CD4-positive, alpha-beta T cell treated with Interleukin-10 for 1 hour (primary cell): ENCODE data around the gene SOHLH2.

Experiments used
- DNase-seq: peaks from one replicate; pipeline ENCODE4 v3.0.0-alpha.2; 2020

The SOHLH2 gene

DNA sequence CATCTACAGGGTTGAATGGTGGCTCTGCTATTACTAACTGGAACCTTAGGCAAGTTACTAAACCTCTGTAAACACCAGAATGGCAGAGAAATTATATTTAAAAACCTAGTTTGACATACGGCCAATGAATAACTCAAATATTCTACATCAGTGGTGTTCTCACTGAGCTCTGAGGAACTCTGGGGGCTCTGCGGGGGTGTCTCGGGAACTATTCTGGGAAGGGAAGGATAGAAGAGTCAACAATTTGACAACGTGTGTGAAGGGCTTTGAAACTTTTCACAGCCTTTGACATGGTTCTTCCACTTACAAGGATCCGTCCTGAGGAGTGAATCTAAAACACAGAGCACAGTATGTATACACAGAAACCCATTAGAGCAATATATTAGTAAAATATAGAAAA lies 38.7 kb downstream of the SOHLH2 start:
- DNase-seq = no peak

DNA sequence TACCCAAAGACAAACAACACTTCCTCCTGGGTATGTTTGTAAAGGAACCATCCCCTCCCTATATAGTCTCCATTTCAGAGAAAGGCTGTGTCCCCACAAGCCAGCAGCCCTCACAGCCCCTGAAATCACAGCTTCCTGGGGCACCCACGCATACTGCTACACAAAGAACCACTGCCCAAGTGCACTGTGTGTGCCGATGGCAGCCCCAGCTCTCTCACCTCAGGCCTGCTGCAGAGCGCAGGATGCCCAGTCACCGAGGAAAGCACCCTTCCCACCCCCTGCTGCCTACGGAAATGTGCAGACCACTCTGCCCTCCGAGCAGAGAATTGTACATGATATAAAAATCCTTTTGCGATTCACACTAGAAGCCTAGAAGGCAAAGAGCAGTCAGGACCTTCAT lies 39.4 kb downstream of the SOHLH2 start:
- no peak for DNase-seq

DNA sequence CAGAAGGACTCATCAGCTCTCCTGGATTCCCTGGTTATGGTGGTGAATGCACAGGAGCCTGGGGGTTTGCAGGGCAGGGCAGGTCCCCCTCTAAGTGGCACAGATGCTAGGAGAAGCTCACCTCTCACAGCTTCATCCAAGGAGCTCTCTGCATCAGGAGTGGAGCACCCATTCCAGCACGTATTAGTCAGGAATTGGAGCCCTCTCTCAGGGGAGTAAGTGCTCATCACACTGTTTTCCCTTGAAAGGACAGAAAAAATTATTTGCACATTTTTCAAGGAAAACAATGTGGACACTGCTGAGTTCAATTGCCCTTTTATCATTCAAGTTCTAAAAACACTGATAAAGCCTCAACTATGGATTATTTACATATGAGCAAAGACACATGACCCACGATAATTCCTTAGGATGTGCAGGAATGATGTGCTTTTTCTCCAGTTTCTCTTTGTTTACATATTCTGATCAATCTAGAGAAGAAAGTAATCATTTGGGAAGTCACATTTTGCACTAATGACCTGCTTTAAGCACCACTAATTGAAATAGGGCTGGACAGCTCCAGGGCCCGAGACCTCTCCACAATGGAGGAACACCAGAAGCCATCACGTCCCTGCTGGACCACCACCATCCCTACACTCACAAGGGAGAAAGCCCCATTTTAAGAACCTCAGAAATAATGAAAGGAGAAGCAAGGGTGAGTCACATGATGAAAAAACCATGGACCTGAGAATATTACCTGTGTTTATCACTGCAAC lies 40.6 kb downstream of the SOHLH2 start:
- DNase-seq = no peak

DNA sequence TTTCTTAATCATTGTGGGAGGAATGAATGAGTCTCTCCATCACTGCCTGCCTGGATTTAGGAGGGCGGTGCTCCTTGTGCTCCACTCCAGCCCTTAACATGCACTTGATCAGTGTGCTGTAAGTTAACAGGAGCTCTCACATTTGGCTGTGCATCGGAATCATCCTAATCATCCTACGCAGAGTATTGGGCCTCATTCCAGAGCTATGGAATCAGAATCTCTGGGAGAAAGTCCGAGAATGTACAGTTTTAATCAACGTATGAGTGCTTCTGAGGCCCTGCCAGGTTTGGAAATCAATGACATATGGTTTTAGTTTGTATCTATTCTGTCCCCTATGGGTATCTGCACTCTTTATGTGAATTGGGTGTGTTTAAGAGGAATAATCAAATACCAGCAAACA lies 48.3 kb downstream of the SOHLH2 start:
- DNase-seq = no peak

DNA sequence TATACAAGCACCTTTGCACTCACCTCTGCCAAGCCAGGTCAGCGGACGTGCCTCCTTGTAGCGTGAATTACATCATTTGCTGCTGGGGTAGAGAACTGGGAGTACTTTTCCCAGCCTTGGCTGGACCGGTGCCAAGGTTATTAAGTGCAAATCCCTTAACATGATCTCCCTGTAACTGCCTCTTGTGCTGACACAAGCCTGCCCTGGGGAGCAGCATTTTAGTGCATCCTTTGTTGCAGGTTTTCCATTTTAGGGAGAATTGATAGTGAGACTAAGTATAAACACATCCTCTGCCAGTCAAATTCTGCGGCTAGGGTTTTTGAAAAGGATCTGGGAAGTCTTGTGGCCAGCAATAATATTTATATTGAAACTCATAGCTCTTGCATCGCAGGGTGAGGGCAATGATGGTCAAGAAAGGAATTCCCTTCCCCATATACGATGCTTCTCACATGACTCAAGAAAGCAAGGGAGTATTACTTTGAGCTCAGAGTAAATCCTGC lies 50.5 kb downstream of the SOHLH2 start:
- no peak for DNase-seq

DNA sequence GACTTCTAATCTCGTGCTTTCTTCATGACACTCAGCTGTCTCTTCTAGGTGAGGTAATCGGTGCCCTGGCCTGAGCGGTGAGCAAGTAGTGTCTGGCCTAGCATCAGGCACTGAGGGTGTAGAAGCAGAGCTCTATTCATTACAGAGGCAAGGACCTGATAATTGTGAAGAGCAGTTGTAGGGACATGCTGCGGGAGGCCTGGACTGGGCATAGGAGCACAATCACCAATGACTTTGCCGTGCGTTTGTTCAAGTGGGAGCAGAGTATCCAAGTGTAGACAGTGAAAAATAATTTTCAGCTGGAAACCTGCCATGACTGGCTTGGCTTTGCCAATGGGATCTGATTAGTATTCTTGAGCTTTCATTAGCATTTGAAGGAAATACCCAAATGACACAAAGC lies 51.1 kb downstream of the SOHLH2 start:
- DNase-seq = no peak

DNA sequence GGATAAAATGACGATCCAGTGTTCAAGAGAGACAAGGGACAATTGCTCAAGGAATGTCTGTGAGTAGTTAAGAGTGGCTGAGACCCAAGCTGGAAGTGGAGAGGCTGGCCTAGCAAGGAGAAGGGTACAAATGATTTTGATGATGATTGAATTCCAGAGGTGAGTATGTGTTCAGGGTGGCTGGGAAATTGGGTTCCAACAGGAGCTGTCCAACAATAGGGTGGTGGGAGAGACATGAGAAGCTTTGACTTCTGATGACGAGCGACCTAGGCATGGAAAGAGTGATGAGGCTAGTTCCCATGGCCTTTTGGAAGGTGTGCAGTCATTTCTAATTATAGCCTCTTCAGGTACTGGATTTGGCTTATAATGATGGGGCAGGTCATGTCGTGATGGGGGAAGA lies 54.1 kb downstream of the SOHLH2 start:
- no peak for DNase-seq

DNA sequence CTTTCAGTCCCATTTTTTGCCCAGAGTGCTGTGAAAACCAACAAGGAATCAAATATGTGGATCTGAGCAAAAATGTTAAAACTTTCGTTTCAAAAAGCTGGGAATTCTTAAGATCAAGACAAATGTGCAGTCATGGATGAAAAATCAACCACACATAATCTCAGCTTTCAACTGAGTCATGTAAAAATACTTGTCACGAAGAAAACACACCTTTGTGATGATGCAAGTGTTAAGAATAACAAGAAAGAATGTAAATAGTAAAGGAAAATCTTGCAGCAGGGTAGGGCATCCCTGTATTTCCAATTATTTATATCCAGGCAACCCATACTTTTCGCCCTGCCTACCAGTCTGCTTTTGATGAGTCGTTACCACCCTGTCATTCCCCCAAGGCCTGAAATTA lies 55.7 kb downstream of the SOHLH2 start:
- DNase-seq = no peak

DNA sequence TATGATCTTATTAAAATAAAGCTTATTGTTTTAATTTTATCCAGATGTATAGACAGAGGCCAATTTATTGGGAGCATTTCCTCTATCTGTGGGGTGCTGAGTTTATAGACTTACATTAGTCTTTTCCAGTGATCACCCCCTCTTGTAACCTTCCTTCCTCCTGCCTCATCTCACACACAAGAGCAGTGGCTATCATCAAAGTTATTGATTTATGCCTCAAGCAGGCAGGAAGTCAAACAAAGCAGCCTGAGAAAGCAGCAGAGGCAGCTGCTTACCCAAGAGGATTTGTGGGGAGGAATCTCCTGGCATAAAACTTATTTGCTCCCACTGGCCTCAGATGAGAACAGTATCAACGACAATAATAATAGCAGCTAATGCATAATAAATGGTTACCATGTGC lies 56.9 kb downstream of the SOHLH2 start:
- no peak for DNase-seq

DNA sequence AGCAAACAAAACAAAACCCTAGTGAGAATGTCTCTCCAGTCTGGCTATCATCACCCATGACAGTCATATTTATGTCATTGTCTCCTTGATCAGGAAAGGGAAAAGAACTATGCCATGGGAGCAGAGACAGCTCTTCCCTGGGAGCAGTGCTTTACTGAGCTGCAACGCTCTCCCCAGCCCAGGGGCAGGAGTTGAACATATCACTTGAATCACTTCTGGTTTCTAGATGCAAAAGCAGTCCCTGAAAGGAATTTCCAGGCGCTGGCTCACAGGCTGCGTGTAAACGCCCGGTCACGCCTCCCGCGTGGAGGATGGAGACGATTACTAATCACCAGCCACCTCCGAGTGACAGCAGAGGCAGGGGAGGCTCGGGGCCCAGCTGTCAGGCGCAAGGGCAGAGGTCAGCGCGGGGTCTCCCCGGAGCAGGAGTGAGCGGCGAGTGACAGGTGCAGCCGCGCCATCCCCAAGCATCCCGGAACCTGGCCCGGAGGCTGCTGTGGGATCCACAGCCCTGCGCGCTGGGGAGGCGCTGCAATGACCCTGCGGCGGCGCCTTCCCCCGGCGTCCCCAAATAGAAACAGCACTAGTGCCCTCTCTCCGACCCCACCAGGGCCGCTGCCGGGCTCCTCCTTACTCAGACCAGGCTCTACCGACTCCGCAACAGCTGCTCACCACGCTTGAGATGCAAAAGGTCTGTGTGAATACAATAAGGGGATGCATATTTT lies 59.6 kb downstream of the SOHLH2 start:
- no peak for DNase-seq

DNA sequence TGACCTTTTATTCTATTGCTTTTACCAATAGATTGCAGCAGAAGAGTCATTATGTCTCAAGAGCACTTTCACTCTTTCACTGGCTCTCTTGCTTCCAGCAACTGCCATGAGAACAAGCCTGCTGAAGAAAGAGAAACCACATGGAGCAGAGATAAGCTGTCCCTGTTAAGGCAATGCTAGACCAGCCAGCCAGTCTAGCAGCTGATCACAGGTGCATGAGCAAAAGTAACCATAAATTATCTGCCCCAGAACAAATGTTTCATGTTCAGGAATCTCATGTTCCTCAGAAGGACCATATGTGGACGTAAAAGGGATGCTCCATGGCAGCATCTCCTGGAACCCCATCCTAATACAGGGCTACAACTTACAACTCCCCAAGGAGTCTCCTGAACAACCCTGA lies 62.8 kb downstream of the SOHLH2 start:
- no peak for DNase-seq

DNA sequence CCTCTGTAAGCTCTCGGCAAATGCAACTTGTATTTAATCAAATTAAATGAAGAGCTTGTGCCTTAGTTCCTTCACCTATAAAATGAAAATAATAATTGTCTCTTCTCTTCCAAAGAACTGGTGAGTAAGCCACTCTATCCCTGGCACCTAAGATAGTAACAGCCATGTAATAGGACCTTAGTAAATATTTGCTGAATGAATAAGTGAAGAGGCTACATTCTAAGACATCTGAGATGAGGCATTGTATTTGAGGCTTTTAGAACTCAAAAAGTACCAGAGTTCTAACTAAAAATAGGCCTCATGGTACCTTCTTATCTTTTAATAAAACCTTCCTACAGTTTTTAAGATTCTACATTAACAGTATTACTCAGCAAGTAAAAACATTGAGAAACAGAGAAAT lies 65.9 kb downstream of the SOHLH2 start:
- no peak for DNase-seq

DNA sequence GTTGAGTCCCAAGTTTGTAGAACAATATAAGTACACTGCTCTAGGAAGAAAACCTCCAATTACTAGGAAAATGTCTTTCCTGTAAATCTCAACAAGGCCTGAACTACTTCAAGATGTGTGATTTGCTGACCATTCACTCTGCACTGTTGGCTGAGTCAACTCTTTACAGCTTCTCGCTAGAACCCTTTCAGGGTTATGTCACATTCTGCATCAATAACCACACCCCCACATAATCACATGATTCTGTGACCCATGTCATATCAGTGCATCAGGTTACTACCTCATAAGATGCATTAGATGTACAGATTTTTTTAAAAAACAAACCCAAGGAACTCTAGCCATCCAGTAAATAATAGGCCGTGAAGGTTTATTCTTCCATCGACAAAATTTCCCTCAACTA lies 67.0 kb downstream of the SOHLH2 start:
- no peak for DNase-seq

DNA sequence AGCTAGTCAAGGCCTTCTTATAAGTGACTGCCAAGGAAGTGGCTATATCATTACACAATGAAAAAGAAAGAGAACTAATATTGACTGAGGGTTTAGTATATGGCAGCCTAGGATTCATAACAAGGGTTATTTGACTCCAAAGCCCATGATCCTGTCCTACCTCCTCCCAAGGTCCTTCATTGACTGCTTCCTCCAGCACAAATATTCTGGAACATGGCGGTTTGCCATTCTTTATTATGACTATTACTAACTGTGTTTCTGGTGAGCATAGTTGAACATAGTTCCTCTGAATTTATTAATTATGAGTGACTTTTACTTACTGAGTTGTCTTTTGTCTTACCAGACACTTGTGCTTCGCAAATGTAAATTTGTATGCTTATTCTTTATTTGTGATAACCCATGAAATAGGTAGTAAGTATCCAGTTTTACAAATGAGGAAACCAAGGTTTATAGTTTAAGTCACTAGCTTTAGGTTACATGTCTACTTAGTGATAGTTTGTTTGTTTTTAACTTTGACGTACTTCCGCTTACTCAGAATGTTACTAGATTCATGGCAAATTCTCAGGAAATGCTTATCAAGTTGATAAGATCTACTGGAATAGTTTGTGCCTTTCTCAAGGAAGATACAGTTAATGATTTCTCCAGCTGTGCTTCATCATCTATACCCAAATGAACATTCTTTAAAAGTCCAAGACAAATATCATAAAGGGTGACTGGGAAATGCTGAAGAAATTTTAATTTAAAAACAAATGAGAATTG lies 67.7 kb downstream of the SOHLH2 start:
- no peak for DNase-seq

DNA sequence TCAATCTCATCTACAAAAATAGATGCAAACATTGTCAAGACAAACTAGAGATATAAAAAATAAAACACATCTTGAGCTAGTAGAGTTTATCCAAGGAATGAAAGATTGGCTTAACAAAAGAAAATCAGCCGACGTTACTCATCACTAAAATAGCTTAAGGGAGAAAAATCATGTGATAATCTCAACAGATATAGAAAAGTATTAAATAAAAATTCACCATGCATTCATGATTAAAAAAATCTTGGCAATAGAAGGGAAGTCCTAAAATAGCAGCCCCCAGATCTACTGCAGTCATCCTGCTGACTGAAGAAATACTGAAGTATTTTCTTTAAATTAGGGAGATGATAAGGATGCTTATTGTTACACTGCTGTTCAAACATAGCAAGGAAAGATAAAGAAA lies 70.6 kb downstream of the SOHLH2 start:
- no peak for DNase-seq

DNA sequence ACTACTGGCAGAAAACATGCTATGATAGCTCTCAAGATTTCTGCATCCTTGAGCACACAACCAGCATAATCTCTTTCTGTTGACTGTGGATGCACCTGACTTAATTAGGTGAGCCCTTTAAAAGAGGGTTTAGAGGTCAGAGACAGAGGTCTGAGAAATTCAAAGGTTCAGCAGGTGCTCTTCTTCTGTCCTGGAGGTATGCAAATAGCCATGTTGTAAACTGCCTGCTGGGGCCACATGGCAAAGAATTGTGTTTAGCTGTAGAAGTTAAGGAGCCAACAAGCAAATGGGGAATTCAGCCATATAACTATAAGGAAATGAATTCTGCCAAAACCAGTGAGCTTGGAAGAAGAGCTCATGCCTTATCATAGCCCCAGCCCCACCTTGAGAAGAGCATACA lies 71.6 kb downstream of the SOHLH2 start:
- no peak for DNase-seq

DNA sequence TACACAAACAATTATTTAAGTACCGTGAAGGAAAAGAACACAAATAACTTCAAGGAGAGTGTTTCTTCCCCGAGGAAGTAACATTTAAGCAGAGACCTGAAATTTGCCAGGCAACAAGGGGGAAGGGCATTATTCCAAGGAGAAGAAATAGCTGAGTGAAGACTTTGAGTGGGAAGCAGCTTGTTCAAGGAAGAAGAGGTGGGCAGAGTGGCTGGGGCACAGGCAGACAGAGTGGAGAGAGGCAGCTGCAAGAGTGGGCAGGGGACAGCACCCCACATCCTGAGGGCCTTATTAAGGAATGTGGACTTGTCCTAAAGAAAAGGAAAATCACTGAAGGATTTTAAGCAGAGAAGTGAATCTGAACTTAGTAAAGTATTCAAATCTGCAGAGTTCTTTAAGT lies 78.5 kb downstream of the SOHLH2 start:
- no peak for DNase-seq

DNA sequence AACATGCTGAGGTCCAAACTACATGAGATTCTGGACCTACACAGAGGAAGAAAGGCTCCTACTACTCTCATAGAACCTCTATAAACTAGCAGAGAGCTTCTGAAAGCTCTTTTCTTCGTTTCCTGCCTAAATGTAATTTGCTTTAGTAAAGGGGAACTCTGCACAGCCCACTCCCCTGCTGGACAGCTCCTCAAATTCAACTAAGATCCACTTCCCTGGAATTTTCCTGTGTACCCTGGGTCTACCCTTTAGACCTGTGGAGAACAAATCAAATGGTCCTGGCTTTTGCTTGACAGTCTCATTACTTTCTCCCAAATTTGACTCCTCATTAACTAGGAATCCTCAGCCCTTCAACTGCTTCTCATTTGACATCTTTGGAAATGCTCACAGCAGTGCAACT lies 79.7 kb downstream of the SOHLH2 start:
- no peak for DNase-seq

DNA sequence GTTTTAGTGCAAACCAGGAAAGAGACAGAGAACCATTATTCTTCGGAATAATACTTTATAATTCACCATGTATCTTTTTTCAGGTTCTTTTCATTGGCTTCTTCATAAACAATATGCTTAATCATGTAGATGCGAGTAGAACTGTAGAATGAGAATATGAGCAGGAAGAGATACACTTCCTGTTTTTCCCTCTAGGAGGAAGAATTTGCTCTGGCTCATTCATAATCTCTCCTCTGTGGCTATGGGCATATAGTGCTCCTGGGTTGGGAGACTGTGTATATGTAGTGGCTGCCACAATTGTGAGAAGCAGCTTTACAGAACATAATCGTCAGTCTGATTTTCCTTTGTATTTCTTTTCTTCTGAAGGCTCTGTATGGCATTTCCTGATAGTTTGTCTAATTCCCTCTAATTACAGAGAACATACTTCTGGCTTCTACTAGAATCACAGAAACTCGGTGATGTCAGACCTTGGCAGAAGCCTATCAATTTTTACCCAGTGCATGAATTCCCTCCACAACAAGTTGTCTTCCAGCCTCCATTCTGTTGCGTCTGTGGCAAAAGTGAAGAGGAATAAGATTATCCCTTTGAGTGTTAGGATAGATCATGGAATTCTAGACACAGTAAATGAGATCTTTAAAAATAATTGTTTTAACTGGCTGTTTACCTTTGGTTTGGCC lies 80.3 kb downstream of the SOHLH2 start:
- no peak for DNase-seq

DNA sequence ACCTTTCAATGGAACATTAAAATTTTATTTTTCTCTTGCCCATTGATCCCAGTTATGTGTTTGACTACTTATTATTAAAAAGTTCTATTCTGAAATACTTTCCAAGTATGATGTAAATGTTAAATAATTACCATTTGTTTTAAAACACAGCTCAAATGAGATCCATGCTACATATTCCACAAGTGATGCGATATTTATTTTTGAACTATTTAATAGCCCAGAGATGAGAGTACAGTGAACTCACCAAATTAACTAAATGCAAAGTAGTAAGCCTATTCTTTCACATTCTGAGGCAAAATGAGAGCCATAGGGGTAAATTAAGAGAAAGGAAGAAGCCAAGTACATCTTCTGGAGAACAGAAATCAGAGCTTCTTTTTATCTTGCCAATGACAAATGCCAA lies 82.0 kb downstream of the SOHLH2 start:
- DNase-seq = no peak

DNA sequence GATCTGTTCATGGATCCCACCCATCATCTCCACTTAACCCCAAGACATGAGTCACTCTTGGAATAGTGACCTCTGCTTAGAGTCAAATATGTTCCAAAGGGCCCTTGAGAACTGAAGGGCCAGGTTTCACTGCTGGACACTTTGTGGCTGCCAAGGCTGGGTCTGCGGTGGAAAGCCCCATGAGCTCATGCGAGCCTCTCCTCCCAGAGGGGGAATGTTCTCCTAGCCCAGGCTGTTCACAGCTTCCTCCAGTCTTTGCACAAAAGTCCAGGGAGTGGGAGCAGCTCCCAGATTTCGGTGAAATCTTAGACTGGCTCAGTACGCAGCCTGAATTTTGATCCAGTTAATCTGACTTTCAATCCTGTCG lies 82.4 kb downstream of the SOHLH2 start:
- DNase-seq = no peak

DNA sequence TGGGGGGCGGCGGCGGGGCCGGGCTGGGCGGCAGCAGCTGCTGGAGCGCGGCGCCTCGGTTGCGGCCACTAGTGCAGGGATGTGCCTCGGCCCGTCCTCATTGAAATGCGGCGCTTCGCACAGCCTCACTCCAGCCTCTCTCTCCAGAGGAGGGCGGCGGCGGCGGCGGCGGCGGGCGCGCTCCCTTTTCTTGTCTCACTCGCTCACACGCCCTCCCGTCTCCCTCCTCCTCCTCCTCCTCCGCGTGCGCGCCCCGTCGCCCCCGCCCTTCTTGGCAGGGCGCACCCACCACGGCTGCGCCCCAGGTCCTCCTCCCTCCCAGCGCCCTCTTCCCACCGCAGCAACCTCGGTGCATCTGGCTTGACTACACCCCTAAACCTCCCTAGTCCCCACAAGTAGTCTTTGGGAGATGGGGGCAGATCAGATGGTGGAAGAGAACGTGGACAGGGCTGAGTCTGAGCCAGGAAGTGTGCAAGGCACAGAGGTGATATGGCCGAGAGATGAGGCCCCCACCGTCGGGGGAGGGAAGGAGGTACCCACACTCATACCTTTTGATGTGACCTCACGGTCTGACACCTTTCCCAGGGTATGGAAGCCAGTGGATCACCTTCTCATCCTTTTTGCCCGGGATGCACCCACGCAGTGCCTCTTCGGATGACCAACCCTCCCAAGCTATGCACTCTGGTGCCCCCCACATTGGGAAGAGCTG lies 83.0 kb downstream of the SOHLH2 start, which contains the start of gene DCLK1:
DCLK1 (minus strand) TSS at position 161 of the 709 bp plus-strand sequence.
- no peak for DNase-seq
